DOHH2 (cell line): ENCODE data around the gene HDAC3.

Experiments
- H3F3A ChIP-seq: fragments of 200-600 bp; sonication (generic), shearing (Covaris generic); 2 replicates; pipeline ENCODE4 v1.6.0; 2016; ENCODE audit warnings: antibody characterized with exemption, mild to moderate bottlenecking; ENCODE audit not compliant: control insufficient read depth, insufficient read depth
- H3K27ac ChIP-seq: fragments of 200-600 bp; sonication (generic); 2 replicates; pipeline ENCODE4 v1.5.1; 2014; ENCODE audit warnings: low read depth, mild to moderate bottlenecking, low read length, moderate library complexity
- H3K27me3 ChIP-seq: fragments of 200-600 bp; sonication (generic); 2 replicates; pipeline ENCODE4 v1.6.1; 2014; ENCODE audit warnings: mild to moderate bottlenecking, low read length, mixed read lengths; ENCODE audit not compliant: control insufficient read depth
- H3K36me3 ChIP-seq: fragments of 200-600 bp; sonication (generic); 2 replicates; pipeline ENCODE4 v1.6.1; 2014; ENCODE audit warnings: mild to moderate bottlenecking, low read length, moderate library complexity, mixed read lengths; ENCODE audit not compliant: control insufficient read depth
- H3K4me1 ChIP-seq: fragments of 200-600 bp; sonication (generic); 2 replicates; pipeline ENCODE4 v1.6.1; 2014; ENCODE audit warnings: mild to moderate bottlenecking, low read length, mixed read lengths; ENCODE audit not compliant: control insufficient read depth
- H3K4me2 ChIP-seq: fragments of 200-600 bp; sonication (generic); 2 replicates; pipeline ENCODE4 v1.6.0; 2014; ENCODE audit warnings: mild to moderate bottlenecking, low read length, moderate library complexity
- H3K4me3 ChIP-seq: fragments of 200-600 bp; sonication (generic); 2 replicates; pipeline ENCODE4 v1.5.1; 2014; ENCODE audit warnings: mild to moderate bottlenecking, low read length, mixed read lengths
- H3K79me2 ChIP-seq: fragments of 200-600 bp; sonication (generic); 2 replicates; pipeline ENCODE4 v1.6.1; 2014; ENCODE audit warnings: mild to moderate bottlenecking, low read length, mixed read lengths; ENCODE audit not compliant: control insufficient read depth
- H3K9me2 ChIP-seq: fragments of 200-600 bp; sonication (generic); replicated peaks from 2 replicates; pipeline ENCODE4 v1.6.1; 2014; ENCODE audit warnings: mild to moderate bottlenecking, low read length, mixed read lengths; ENCODE audit not compliant: control insufficient read depth
- H3K9me3 ChIP-seq: fragments of 200-600 bp; sonication (generic); 2 replicates; pipeline ENCODE4 v1.6.1; 2014; ENCODE audit warnings: antibody characterized with exemption, low read length, mixed read lengths; ENCODE audit not compliant: control insufficient read depth, insufficient read depth
- H4K20me1 ChIP-seq: fragments of 200-600 bp; sonication (generic); 2 replicates; pipeline ENCODE4 v1.6.0; 2014; ENCODE audit warnings: low read depth, mild to moderate bottlenecking, antibody characterized with exemption, low read length, moderate library complexity; ENCODE audit not compliant: control insufficient read depth, insufficient read depth
- EZH2phosphoT487 ChIP-seq: fragments of 200-600 bp; sonication (generic); IDR thresholded peaks from 2 replicates; pipeline ENCODE4 v1.6.1; 2017; ENCODE audit warnings: borderline replicate concordance, mild to moderate bottlenecking, antibody characterized with exemption, low read length, moderate library complexity, mixed read lengths
- TF ChIP-seq, protein P1 (sequence below): fragments of 200-600 bp; sonication (generic); IDR thresholded peaks from one replicate; pipeline ENCODE4 v1.5.1; 2014; ENCODE audit warnings: antibody characterized with exemption, mild to moderate bottlenecking, low read depth, low read length; ENCODE audit not compliant: poor library complexity, severe bottlenecking

HDAC3 gene

DNA sequence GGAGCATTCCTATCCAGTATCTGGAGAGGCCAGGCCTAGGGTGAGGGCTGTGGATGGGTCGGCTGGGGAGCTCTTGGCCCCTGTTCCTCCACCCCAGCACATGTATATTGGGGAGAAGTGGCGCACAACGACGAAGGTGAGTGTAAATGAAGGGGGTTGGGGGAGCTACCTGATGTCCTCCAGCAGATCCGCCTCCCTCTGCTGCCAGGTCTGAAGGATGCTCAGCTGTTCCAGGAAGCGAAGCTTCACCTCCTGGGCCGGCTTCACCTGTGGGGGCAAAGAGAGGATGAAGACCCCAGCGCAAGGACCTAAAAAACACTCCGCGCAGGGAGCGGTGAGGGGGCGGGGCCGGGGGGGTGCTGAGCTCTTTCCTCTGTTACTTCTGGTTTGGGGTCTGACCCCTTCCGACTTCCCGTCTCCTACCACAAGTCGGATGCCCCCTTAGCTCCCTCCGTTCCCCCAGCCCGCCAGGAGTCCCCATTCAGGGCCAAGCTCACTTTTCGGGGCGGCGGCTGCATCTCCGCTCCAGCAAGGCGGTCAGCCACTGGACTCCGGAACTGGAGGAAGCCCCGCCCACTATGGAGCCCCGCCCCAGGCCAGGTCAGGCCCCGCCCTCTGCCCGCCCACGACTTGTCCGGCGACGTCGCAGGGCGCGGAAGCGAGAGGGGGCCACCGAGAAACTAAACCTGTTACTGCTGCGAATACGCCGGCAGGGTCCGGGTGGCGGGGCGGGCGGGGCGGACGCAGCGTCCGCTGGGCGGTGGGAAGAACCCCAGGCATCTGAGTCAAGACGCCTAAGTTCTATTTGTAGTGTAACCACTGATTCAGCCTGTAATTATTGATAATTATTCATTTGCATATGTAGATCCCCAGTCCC is 14.4 kb upstream of the HDAC3 start, which contains the start of gene FCHSD1:
FCHSD1 (minus strand) TSS at position 568 of the 877 bp plus-strand sequence; CDS start at position 518, 50 bp downstream.
- peak within 1 kb of the TSS; percentile 73 for H3K4me3 ChIP-seq
- H3K9me2 ChIP-seq = no peaks in the 10 kb centered on the region
- no peaks in the 10 kb centered on the region for H4K20me1 ChIP-seq
- peaks cover 14% of the 10 kb centered on the region for H3K4me1 ChIP-seq
- no peak for TF ChIP-seq EZH2phosphoT487
- TF ChIP-seq, protein P1, sequence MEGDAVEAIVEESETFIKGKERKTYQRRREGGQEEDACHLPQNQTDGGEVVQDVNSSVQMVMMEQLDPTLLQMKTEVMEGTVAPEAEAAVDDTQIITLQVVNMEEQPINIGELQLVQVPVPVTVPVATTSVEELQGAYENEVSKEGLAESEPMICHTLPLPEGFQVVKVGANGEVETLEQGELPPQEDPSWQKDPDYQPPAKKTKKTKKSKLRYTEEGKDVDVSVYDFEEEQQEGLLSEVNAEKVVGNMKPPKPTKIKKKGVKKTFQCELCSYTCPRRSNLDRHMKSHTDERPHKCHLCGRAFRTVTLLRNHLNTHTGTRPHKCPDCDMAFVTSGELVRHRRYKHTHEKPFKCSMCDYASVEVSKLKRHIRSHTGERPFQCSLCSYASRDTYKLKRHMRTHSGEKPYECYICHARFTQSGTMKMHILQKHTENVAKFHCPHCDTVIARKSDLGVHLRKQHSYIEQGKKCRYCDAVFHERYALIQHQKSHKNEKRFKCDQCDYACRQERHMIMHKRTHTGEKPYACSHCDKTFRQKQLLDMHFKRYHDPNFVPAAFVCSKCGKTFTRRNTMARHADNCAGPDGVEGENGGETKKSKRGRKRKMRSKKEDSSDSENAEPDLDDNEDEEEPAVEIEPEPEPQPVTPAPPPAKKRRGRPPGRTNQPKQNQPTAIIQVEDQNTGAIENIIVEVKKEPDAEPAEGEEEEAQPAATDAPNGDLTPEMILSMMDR = peak; percentile 17
- H3K4me2 ChIP-seq = peak within 1 kb of the TSS; percentile 74
- peaks cover 3% of the 10 kb centered on the region for H3F3A ChIP-seq
- H3K27me3 ChIP-seq = no peaks in the 10 kb centered on the region; the same call in 1 of the 2 replicates
- no peaks in the 10 kb centered on the region; the same call in 1 of the 2 replicates for H3K36me3 ChIP-seq
- H3K27ac ChIP-seq = no peak within 1 kb of the TSS
- H3K79me2 ChIP-seq = no peaks in the 10 kb centered on the region
- no peaks in the 10 kb centered on the region for H3K9me3 ChIP-seq

DNA sequence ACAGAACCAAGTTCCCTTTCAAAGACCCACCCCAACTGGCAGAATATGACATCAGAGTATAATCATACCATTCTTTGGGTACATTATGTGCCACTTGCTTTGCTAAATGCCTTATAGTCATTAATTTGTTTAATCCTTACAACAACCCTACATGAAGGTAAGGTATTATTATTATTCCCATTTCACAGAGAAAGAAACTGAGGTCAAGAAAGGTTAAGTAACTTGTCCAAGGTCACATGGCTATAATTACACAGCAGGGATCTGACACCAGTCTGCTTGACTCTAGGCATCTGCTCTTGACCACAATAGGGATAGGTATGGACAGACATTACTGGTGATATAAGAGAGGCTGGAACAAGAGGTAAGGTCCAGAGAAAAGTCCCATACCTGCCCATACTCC is 13.3 kb upstream of the HDAC3 start:
- Histone ChIP-seq H3F3A (peaks cover 5% of the 10 kb centered on the region), H3K27ac (no peak overlapping the region), H3K36me3 (no peaks in the 10 kb centered on the region; the same call in 1 of the 2 replicates), H3K4me3 (no peak overlapping the region), H3K27me3 (no peaks in the 10 kb centered on the region), H3K79me2 (no peaks in the 10 kb centered on the region), H3K9me3 (no peaks in the 10 kb centered on the region), H3K9me2 (no peaks in the 10 kb centered on the region), H3K4me2 (peak overlapping the region; percentile 74), H4K20me1 (no peaks in the 10 kb centered on the region), H3K4me1 (peaks cover 14% of the 10 kb centered on the region)
- TF ChIP-seq EZH2phosphoT487 = no peak
- TF ChIP-seq, protein P1 = no peak

DNA sequence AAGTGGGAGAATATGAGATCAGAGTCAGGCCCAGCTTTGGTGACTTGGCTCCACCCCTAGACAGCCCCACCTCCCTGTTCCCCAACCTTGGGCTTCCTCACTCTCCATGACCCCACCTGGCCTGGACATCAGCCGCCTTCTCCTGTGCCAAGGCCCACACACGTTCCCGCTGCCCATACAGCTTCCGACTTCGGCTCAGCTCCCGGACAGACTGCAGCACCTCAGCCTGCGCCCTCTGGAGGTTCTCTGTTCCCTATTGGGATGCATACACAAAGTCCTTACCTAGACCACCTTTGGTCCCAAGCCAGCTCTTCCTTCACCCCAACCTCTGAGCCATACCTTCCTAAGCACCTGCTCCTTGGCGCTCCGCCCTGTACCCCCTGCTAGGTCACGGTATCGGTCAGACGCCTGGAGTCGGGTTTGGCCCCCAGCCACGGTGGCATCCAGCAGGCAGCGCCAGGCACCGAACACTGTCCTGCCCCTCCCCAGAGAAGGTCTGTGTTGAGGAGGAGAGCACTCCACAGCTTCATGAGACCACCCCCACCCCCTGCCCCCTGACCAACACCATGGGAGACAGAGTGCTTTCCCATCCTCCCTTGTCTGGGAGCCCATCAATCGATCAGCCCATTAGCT is 12.5 kb upstream of the HDAC3 start:
- Histone ChIP-seq H4K20me1 (no peaks in the 10 kb centered on the region), H3K4me1 (peaks cover 14% of the 10 kb centered on the region), H3K9me3 (no peaks in the 10 kb centered on the region), H3K79me2 (no peaks in the 10 kb centered on the region), H3F3A (peaks cover 5% of the 10 kb centered on the region), H3K27me3 (no peaks in the 10 kb centered on the region), H3K27ac (no peak overlapping the region), H3K4me2 (no peak overlapping the region), H3K4me3 (no peak overlapping the region), H3K9me2 (no peaks in the 10 kb centered on the region), H3K36me3 (no peaks in the 10 kb centered on the region; the same call in 1 of the 2 replicates)
- TF ChIP-seq, protein P1 = no peak
- no peak for TF ChIP-seq EZH2phosphoT487
